Small intestine (tissue), 7 donors: Measurements from ENCODE around the gene TMEM120B. TPM values are rescaled to one million over a fixed set of nuclear protein-coding genes. Genes with fewer than 3 reads are reported as not detected.

Source experiments
- DNase-seq, 2 donors: peaks; one replicate each; pipeline versions ENCODE4 v3.0.0 to v3.0.0-alpha.2; 2013
- FAIRE-seq: peaks from 2 replicates; lab custom pipeline; 2012; peaks lifted over from hg19 to GRCh38; lab: Jason Lieb, UNC
- H3K27ac ChIP-seq, 3 donors: one replicate each; pipeline ENCODE4 v1.5.1; 2013; ENCODE audit warnings: low read length in 2 of 3, mild to moderate bottlenecking in 2 of 3, control low read depth in 1 of 3, inconsistent platforms in 1 of 3, low read depth in 1 of 3, moderate library complexity in 1 of 3
- H3K27me3 ChIP-seq, 3 donors: one replicate each; pipeline ENCODE4 v1.6.1; 2013; ENCODE audit warnings: low read length in 3 of 3, inconsistent platforms in 1 of 3; ENCODE audit not compliant: control insufficient read depth in 3 of 3, insufficient read depth in 3 of 3
- H3K36me3 ChIP-seq, 3 donors: one replicate each; pipeline ENCODE4 v1.6.1; 2013; ENCODE audit warnings: low read length in 3 of 3, inconsistent platforms in 1 of 3, low read depth in 1 of 3, mild to moderate bottlenecking in 1 of 3, moderate library complexity in 1 of 3; ENCODE audit not compliant: control insufficient read depth in 3 of 3, insufficient read depth in 2 of 3
- H3K4me1 ChIP-seq, 3 donors: one replicate each; pipeline ENCODE4 v1.6.1; 2013; ENCODE audit warnings: low read length in 2 of 3, inconsistent platforms in 1 of 3, low read depth in 1 of 3, mild to moderate bottlenecking in 1 of 3, moderate library complexity in 1 of 3; ENCODE audit not compliant: control insufficient read depth in 3 of 3, insufficient read depth in 2 of 3
- H3K4me3 ChIP-seq, 3 donors: one replicate each; pipeline ENCODE4 v1.5.1; 2013; ENCODE audit warnings: low read length in 3 of 3, control low read depth in 1 of 3, inconsistent platforms in 1 of 3, low read depth in 1 of 3, mild to moderate bottlenecking in 1 of 3, moderate library complexity in 1 of 3
- H3K9me3 ChIP-seq, 2 donors: one replicate each; pipeline ENCODE4 v1.6.1; 2013; ENCODE audit warnings: low read depth in 1 of 2, low read length in 1 of 2; ENCODE audit not compliant: control insufficient read depth in 2 of 2, insufficient read depth in 1 of 2
- WGBS, 3 donors: extraction: QIAGEN DNeasy Blood & Tissue Kit; methylation state at CpG; one replicate each; pipeline ENCODE4 v1.1.7; 2013; 5-methylcytosine and 5-hydroxymethylcytosine counted together
- polyA plus RNA-seq, 4 donors: library from polyadenylated mRNA; stranded (reverse) in 3 of 4; unstranded in 1 of 4; fragments of 200-250 nt in 3 of 4; fragments of 120-200 nt in 1 of 4; gene quantifications; one replicate each; pipeline versions ENCODE4 v1.2.1 to v1.2.3, GENCODE V29; 2013
- donor health status: healthy with polysubstance abuse.
- donor health status: control.
- donor health status: control.
- donor health status: Bipolar disorder and iron deficiency.
- donor health status: healthy.

TMEM120B gene
- polyA plus RNA-seq, 4 donors, result 2.7 to 11.3 (median 3.6) TPM

GRCh38 chr12:121795034-121795968 is 82.7 kb downstream of the TMEM120B start:
- H3K4me3 ChIP-seq, result peak overlapping the region in 1 of 3 donors; percentile 1
- no peaks in the 10 kb centered on the region for H3K27me3 ChIP-seq
- no peaks in the 10 kb centered on the region for H3K9me3 ChIP-seq
- peaks cover 2 to 54% (median 2%) of the 10 kb centered on the region in 3 donors for H3K36me3 ChIP-seq
- no peak for FAIRE-seq
- H3K27ac ChIP-seq, result peak overlapping the region; percentile 69 to 100 (median 89)
- WGBS, 3 donors, result 23 to 38% (median 27%) methylated on average over 15 of the region's 15 CpGs
- H3K4me1 ChIP-seq, result peaks cover 2 to 79% (median 9%) of the 10 kb centered on the region in 3 donors
- peak; percentile 92 to 96 for DNase-seq

GRCh38 chr12:121796855-121797751 is 84.6 kb downstream of the TMEM120B start:
- Histone ChIP-seq H3K36me3 (peaks cover 2 to 49% (median 2%) of the 10 kb centered on the region in 3 donors), H3K9me3 (no peaks in the 10 kb centered on the region), H3K27me3 (no peaks in the 10 kb centered on the region), H3K4me3 (peak overlapping the region in 2 of 3 donors; percentile 59 to 97), H3K27ac (peak overlapping the region; percentile 94 to 100 (median 100)), H3K4me1 (peaks cover 0 to 61% (median 9%) of the 10 kb centered on the region in 3 donors)
- FAIRE-seq, result no peak
- 11 to 30% (median 24%) methylated on average over 33 to 39 of the region's 39 CpGs for WGBS, 3 donors
- DNase-seq, result peak; percentile 96 to 99

DNA sequence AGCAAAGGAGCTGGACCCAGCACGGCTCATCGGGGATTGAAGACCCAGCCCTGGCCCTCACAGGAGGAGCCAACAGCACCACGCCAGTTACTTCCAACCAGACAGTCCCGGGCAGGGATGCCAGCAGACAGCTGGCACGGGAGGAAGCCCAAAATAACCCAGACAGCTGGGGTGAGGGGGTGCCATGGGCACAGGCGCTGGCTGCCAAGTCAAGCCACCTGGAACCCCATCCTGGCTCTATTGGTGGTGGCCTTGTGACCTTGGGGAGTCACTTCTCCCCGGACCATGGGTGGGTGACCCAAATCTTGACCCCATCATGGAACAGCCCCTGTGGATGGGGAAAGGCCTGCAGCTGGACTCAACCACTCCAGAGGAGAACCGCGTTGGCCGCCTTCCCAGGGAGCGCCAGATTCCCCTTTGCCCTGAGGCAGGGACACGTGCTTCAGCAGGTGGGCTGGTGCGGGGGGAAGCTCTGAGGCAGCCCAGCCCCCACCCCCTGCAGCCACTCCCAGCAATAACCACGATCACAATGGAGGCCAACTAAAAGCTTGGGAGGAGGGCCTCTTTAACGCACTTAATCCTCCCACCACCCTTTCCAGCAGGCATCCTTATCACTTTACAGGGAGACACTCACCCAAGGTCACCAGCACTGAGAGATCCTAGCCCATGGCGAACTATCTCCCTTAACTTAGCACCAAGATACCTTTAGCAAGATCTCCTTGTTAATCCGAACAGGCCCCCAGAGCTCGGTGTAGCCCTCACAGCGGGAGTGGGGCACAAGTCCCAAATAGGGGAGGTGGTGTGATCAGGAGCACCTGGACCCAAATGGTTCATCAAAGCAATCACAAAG is 85.6 kb downstream of the TMEM120B start:
- Histone ChIP-seq H3K27me3 (no peaks in the 10 kb centered on the region), H3K36me3 (peaks cover 2 to 45% (median 2%) of the 10 kb centered on the region in 3 donors), H3K9me3 (no peaks in the 10 kb centered on the region), H3K27ac (peak overlapping the region; percentile 94 to 100 (median 100)), H3K4me3 (peak overlapping the region; percentile 25 to 97 (median 59)), H3K4me1 (peaks cover 0 to 55% (median 9%) of the 10 kb centered on the region in 3 donors)
- FAIRE-seq, result no peak
- 11 to 31% (median 21%) methylated on average over 19 of the region's 19 CpGs for WGBS, 3 donors
- DNase-seq, result peak; percentile 88 to 90

- Histone ChIP-seq H3K27me3 (no peaks in the 10 kb centered on the region), H3K4me1 (peaks cover 0 to 53% (median 9%) of the 10 kb centered on the region in 3 donors), H3K4me3 (peak overlapping the region; percentile 25 to 97 (median 59)), H3K27ac (peak overlapping the region; percentile 94 to 100 (median 100)), H3K36me3 (peaks cover 2 to 45% (median 2%) of the 10 kb centered on the region in 3 donors), H3K9me3 (no peaks in the 10 kb centered on the region)
- no peak for FAIRE-seq
- WGBS, 3 donors, result 9 to 48% (median 37%) methylated on average over 10 of the region's 10 CpGs
- DNase-seq, result peak in 1 of 2 donors; percentile 48
Observed at GRCh38 chr12:121798787-121799155, 86.2 kb downstream of the TMEM120B start.

DNA sequence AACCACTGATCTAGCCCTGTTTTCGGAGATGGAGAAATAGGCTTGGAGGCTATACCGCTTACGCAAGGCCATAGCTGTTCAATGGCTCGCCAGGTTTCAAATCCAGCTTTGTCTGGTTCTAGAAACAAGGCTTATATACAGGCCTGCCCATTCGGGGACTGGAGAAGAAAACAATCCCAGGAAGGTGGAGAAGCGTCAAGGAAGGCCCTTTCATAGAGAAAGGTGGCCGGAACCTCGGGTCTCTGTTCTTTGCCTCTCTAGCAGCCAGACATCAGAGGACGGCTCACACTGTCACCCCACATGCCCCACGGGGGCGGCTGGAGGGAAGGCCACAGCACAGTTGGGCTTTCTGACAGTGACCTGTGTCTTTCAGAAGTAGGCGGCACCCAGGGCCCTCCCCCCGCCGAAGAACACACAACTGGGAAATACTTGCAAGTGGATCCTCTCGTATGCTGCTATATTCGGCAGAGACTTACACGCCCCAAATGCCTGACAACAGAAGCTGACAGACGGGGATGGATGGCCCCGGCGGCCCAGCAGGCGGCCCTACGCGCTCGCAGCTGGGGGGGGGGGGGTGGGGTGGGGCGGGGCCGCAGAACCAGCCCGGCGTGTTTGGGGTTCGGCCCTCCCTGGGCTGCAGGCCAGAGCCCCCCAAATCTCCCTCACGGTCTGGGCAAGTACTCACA is 86.7 kb downstream of the TMEM120B start:
- Histone ChIP-seq H3K27me3 (no peaks in the 10 kb centered on the region), H3K4me1 (peaks cover 0 to 49% (median 9%) of the 10 kb centered on the region in 3 donors), H3K4me3 (peak overlapping the region; percentile 59 to 99 (median 97)), H3K36me3 (peaks cover 2 to 45% (median 2%) of the 10 kb centered on the region in 3 donors), H3K27ac (peak overlapping the region; percentile 99 to 100 (median 100)), H3K9me3 (no peaks in the 10 kb centered on the region)
- 7 to 11% (median 10%) methylated on average over 18 to 29 of the region's 30 CpGs for WGBS, 3 donors
- DNase-seq (peak; percentile 67 to 76), FAIRE-seq (no peak)

DNA sequence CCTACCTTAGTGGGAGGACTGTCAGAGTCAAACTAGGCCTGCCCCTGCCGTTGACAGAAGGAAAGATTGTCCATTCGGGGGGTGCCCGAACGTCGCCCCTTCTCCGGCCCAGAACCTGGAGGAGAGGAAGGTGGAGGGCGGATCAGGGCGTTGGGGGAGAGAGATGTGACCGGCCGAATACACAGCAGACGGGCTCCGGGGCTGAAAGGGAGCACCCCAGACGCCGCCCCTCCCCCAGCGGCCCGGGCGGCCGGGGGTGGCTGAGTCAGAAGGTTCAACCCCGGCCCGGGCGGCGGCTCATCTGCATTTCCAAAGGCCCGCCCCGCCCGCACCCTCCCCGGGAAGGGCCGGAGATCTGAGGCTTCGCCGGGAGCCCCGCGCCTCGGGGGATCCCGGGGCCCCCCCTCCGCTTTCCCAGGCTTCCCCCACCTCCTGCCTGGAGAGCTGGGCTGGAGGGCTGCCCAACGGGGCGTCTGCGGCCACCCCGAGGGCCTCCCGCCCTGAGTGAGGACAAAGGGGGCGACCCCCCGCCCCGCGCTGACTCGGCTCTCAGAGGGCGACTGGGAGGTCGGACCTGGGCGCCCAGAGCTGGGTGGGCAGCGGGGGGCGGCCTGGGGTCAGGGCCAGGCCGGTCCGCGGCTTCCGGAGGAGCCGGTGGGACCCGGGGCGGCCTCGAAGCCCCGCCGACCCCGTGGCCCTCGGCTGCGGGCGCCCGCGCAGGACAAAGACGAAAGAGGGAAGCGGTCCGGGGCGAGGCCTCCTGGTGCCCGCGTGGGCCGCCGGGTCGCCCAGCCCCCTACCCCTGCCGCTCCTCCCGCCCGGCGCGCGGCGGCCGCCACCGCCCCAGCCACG is 87.5 kb downstream of the TMEM120B start:
- no peaks in the 10 kb centered on the region for H3K9me3 ChIP-seq
- H3K4me1 ChIP-seq, result peaks cover 0 to 41% (median 9%) of the 10 kb centered on the region in 3 donors
- FAIRE-seq (no peak), DNase-seq (peak; percentile 93 to 95)
- H3K27me3 ChIP-seq, result no peaks in the 10 kb centered on the region
- H3K4me3 ChIP-seq, result peak overlapping the region; percentile 59 to 99 (median 97)
- H3K27ac ChIP-seq, result peak overlapping the region; percentile 99 to 100 (median 100)
- 0% methylated on average over 31 to 84 of the region's 84 CpGs for WGBS, 3 donors
- H3K36me3 ChIP-seq, result peaks cover 2 to 44% (median 2%) of the 10 kb centered on the region in 3 donors
